H1 (cell line): ENCODE data around the gene OR2AJ1. TPM values are rescaled to one million over a fixed set of nuclear protein-coding genes. Genes with fewer than 3 reads are reported as not detected.

Source experiments
- BCL11A ChIP-seq, 2 experiments: IDR thresholded peaks; one replicate each; pipeline ENCODE4 v1.6.1; 2011; ENCODE audit warnings: low read depth in 2 of 2, low read length in 2 of 2, mild to moderate bottlenecking in 2 of 2
- BRCA1 ChIP-seq: IDR thresholded peaks from 2 replicates; pipeline ENCODE4 v1.6.1; 2012; ENCODE audit warnings: low read depth, low read length, improper control_type of control experiment
- CTCF ChIP-seq, 3 experiments: IDR thresholded peaks; 1 replicate in 2 of 3; 2 replicates in 1 of 3; pipeline versions ENCODE4 v1.5.1 to v1.6.1; 2011; ENCODE audit warnings: low read length in 3 of 3, mild to moderate bottlenecking in 3 of 3, inconsistent platforms in 2 of 3, low read depth in 1 of 3, moderate library complexity in 1 of 3; ENCODE audit not compliant: insufficient read depth in 1 of 3; ENCODE audit errors: control extremely low read depth in 1 of 3
- EZH2 ChIP-seq: fragments of 200-600 bp; sonication (generic); IDR thresholded peaks from 2 replicates; pipeline ENCODE4 v1.7.1; 2012; ENCODE audit warnings: low read depth, mild to moderate bottlenecking, moderate library complexity, low read length, inconsistent platforms; ENCODE audit not compliant: severe bottlenecking
- GABPA ChIP-seq: IDR thresholded peaks from 2 replicates; pipeline ENCODE4 v1.6.1; 2011; ENCODE audit warnings: mild to moderate bottlenecking, low read length, moderate library complexity, borderline replicate concordance; ENCODE audit not compliant: insufficient read depth
- KDM4A ChIP-seq: IDR thresholded peaks from one replicate; pipeline ENCODE4 v1.7.1; 2012; ENCODE audit warnings: low read depth, mild to moderate bottlenecking, moderate library complexity, low read length, inconsistent platforms; ENCODE audit not compliant: severe bottlenecking
- NRF1 ChIP-seq: IDR thresholded peaks from 2 replicates; pipeline ENCODE4 v1.6.1; 2011; ENCODE audit warnings: mild to moderate bottlenecking, low read depth, low read length, improper control_type of control experiment
- PHF8 ChIP-seq: fragments of 200-600 bp; sonication (generic); conservative IDR thresholded peaks from 2 replicates; pipeline ENCODE4 v1.7.1; 2012; ENCODE audit warnings: low read depth, mild to moderate bottlenecking, inconsistent platforms, low read length, moderate library complexity
- POLR2AphosphoS5 ChIP-seq: IDR thresholded peaks from 2 replicates; pipeline ENCODE4 v1.6.1; 2011; ENCODE audit warnings: low read depth, low read length
- RAD21 ChIP-seq, 2 experiments: IDR thresholded peaks in 1 of 2; conservative IDR thresholded peaks in 1 of 2; 2 replicates each; pipeline ENCODE4 v1.6.1; 2011; ENCODE audit warnings: low read depth in 2 of 2, low read length in 2 of 2, improper control_type of control experiment in 1 of 2, inconsistent platforms in 1 of 2, mild to moderate bottlenecking in 1 of 2, moderate library complexity in 1 of 2
- SUZ12 ChIP-seq: fragments of 200-600 bp; sonication (generic); IDR thresholded peaks from 2 replicates; pipeline ENCODE4 v1.6.1; 2012; ENCODE audit warnings: mild to moderate bottlenecking, inconsistent platforms, low read length, moderate library complexity, mixed read lengths
- polyA plus RNA-seq, 7 experiments: library from polyadenylated mRNA; depleted of rRNA in 3 of 7; stranded (reverse) in 5 of 7; unstranded in 2 of 7; fragments of >200 nt in 5 of 7; fragments of 200-250 nt in 2 of 7; gene quantifications; 1 replicate in 5 of 7; 2 replicates in 1 of 7; 4 replicates in 1 of 7; pipeline versions ENCODE4 v1.2.1 to v1.2.3, GENCODE V29; 2011 to 2013; ENCODE audit warnings: missing spikeins in 2 of 7, mixed read lengths in 2 of 7
- total RNA-seq: library from RNA; stranded (reverse); fragmentation: NEBNext Ultra II Directional; extraction: Animal tissue kit (Norgen Biotek cat#: 25700); gene quantifications from 2 replicates; pipeline ENCODE4 v1.2.1, GENCODE V29; 2021

OR2AJ1 gene
- total and polyA plus RNA-seq, 2 of the 8 experiments (the other 6 are each of a cell fraction or from before 2014, with no cell fraction given), result not detected

GRCh38 chr1:247906504-247907047 lies 18.1 kb upstream of the OR2AJ1 start (continued):
- TF ChIP-seq PHF8, result no peak
- TF ChIP-seq RAD21 (IDR thresholded peaks at IDR 0.05 in 1 of 2, conservative IDR thresholded peaks at IDR 0.05 in 1 of 2; ENCODE audit: low read depth in 2 of 2, low read length in 2 of 2), result no peak
- TF ChIP-seq CTCF (IDR thresholded peaks at IDR 0.05; ENCODE audit: control extremely low read depth in 1 of 3, insufficient read depth in 1 of 3, low read depth in 1 of 3, low read length in 3 of 3), result no peak
- TF ChIP-seq BRCA1, result no peak
- TF ChIP-seq EZH2, result no peak
- TF ChIP-seq KDM4A, result no peak
- no peak for TF ChIP-seq POLR2AphosphoS5
- no peak for TF ChIP-seq GABPA
- TF ChIP-seq NRF1, result no peak
- no peak for TF ChIP-seq BCL11A (IDR thresholded peaks at IDR 0.05; ENCODE audit: low read depth in 2 of 2, low read length in 2 of 2)
- TF ChIP-seq SUZ12, result no peak
- TF ChIP-seq, all 59 proteins: peak for 0
